HG03457 (cell line): ENCODE data around the gene STPG2.

Experiments
- ATAC-seq: cut with Tn5 transposase; IDR thresholded peaks from one replicate; pipeline ENCODE4 v1.9.1; 2021; ENCODE audit warnings: moderate number of reproducible peaks; ENCODE audit not compliant: unreplicated experiment

Gene STPG2

DNA sequence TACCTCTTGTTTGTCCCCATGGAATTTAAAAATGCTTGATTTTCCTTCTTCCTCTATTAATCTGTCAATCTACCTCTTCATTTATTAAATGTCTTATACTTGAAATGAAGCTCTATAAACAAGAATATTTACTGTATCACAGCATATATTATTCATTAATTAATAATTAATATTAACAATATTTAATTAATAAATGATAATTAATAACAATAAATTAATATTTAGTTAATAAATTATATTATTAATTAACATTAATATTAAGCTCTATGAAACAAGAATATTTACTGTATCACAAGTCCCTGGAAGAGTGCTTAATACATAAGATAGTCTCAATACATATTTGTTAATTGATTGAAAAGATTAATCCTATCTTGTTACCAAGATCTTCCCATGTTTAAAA, 306.6 kb downstream of the STPG2 start:
- ATAC-seq = no peak

DNA sequence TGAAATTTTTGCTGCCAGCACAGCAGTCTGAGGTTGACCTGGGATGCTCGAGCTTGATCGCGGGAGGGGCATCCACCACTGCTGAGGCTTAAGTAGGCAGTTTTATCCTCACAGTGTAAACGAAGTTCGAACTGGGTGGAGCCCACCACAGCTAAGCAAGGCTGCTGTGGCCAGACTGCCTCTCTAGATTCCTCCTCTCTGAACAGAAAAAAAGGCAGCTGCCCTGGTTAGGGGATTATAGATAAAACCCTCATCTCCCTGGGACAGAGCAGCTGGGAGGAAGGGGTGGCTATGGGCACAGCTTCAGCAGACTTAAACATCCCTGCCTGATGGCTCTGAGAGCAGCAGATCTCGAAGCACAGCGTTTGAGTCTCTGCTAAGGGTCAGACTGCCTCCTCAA, 314.6 kb downstream of the STPG2 start:
- no peak for ATAC-seq

DNA sequence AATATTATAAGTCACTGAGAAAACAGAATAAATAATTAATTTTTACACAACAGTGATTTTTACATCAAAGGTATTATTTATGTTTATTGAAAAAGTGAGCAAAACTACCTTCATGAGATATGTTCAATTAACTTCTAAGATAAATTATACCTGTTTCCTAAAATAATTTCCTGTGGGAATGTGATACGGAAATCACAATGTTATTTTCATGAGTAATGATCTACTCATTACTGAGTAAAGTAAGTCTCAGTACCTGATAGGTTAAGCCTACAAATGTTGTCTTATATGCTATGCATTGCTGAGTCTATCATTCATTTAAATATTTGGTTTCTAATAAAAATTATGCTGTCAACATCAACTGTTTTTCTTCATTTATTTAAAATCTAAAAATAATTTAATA, 324.0 kb downstream of the STPG2 start:
- no peak for ATAC-seq

DNA sequence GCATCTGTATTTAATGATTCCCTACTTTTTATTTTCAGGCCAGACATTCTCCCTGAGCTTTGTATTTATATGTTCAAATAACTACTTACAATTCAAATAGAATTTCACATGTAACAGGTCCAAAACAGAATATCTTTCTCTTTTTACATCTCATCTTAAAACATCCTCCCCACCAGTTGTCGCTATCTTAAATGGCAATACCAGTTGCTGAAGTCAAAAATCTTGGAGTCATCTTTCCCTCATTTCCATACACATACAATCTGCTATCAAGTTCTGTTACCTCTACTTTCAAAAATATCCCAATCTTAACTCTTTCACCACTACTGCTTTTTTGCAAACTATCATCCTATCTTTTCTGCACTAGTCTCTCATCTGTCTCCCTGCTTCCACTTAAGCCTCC, 330.5 kb downstream of the STPG2 start:
- no peak for ATAC-seq

DNA sequence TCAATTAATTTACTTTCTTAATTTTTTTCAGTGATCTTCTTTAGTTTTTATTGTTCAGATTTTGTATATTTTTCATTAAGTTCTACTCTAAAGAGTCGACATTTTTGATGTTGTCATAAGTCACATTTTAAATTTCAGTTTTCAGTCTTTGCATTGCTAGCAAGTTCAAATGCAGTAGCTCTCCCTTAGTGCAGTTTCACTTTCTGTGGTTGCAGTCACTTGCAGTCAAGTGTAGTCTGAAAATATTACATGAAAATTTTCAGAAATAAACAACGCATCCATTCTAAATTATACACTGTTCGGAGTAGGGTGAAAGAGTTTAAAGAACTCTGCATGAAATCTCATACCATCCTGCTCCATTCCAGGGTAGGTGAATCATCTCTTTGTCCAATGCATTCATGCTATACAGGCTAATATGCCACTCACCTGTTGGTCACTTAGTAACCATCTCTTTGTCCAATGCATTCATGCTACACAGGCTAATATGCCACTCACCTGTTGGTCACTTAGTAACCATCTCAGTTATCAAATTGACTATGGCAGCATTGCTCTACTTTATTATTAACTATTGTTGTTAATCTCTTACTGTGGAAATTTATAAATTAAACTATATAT, 356.9 kb downstream of the STPG2 start:
- ATAC-seq = no peak

DNA sequence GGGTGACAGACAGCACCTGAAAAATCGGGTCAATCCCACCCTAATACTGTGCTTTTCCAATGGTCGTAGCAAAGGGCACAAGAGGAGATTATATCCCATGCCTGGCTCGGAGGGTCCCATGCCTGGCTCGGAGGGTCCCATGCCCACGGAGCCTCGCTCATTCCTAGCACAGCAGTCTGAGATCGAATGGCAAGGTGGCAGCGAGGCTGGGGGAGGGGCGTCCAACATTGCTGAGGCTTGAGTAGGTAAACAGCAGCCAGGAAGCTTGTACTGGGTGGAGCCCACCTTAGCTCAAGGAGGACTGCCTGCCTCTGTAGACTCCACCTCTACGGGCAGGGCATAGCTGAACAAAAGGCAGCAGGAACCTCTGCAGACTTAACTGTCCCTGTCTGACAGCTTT, 365.1 kb downstream of the STPG2 start:
- no peak for ATAC-seq

DNA sequence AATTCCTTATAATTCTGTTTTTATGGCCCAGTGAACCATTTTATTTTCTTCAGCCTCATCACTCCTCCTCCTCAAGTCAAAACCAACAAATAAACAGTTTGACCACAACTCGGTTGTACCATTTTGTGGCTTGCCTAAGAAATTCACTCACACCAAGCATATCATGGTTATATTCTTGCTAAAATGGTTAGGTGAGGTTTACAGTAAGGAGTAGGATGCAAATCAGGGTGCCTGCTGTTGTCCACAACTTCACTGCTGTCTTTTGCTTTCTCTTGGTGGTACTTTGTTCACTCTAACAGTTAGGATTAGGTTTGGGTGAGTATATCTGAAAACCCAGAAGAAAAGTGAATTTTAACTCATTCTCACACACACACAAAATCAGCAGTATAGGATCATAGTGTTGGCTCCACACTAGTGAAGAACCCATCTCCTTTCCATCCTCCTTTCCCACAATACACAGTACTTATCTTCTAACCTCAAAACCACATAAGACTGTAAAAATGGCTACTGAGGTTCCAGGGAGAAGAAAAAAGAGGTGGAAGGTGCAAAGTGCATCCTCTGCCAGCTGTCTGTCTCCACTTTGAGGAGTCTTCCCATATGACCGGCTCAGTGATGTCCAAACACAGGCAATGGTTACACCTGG, 368.8 kb downstream of the STPG2 start:
- ATAC-seq = no peak

DNA sequence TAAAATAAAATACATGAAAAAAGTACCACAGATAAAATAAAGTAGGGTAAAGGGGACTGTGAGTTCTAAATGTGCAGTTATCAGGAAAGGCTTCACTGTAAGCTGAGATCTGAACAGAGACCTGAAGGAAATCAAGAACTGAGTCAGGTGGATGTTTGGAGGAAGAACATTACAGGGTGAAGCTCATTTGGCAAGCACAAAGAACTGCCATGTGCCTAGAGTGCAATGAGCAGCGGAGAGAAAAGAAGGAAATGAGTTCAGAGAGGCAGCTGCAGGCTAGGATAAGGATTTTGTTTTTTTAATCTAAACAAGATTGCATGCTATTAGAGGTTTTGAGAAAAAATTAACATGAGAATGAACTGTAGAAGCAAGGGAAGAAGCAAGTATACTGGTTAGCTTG, 373.1 kb downstream of the STPG2 start:
- ATAC-seq = no peak

DNA sequence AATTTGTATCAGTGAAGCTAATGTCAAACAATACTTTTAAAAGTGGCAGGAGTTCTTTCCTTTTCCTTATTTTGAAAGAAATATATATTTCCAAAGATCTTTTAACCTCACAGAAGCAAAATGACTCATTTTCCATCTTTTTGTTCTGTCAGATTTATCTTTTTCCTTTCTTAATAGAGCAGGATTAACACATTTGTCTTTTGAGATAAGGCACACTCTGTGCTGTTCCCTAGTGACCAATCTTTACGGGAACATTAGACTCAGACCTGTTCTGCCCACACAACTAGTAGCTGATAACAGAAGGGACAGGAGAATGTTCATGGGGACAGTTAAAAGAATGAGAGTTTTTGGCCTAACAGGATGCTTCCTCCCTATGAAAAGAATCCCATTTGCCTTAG, 381.2 kb downstream of the STPG2 start:
- ATAC-seq = no peak

DNA sequence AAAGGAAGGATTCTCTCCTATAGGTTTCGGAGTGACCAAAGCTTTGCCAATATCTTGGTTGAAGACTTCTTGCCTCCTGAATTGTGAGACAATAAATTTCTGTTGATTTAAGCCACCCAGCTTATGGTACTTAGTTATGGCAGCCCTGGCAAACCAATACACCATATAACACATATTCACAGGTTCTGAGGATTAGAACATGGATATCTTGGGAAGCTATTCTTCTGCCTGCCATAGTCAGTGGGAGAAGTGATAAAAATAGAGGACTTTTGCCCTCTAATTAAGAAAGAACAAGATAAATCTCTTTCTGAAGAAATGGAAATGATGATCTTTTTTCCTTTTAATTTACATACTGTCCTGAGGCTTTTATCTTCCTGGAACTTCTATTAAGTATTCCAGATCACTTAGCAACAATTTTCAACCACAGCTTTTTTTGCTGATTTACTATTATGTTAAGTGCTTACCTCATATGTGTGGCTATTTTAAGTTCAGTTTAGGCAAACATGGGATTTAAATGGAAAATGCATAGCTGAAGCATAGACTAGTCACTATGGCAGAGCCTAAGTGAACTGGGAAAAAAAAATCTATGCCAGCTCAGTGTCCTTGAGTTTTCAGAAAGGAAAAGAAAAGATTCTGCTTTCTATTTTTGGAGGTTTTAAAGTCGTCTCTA, 381.7 kb downstream of the STPG2 start:
- no peak for ATAC-seq

DNA sequence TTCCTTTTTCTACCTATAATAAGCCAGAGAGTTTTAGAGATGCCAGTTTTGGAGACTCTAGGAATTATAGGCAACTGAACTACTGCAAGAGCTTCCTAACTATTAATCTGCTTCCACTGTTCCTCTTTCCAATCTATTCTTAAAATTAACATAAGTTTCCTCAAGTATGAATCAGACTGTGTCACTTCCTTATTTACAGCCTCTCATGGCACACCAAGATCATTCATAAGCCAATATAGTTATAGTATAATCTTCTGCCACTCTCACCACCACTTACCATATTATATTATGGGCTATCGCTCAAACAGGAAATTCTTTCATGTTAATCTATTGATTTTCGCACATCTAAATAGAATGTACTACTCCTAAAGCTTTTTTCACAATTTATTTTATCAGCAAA, 383.5 kb downstream of the STPG2 start:
- no peak for ATAC-seq

DNA sequence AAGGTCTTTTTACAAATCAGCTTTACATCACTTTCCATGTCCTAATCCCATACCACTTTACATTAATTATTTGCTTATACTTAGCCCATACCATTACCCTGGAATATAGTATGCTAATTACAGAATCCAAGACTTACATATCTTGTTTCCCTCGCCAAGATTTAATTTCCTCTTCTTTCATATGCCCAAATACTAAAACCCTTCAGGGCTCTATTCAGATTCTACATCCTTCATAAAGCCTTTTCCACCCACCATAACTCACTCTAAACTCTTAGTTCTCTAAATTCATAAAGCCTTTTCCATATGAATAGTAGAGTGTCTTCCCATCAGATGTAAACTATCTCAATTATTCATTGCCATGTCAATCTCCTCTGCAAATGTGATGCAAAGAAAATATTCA, 390.7 kb downstream of the STPG2 start:
- no peak for ATAC-seq

DNA sequence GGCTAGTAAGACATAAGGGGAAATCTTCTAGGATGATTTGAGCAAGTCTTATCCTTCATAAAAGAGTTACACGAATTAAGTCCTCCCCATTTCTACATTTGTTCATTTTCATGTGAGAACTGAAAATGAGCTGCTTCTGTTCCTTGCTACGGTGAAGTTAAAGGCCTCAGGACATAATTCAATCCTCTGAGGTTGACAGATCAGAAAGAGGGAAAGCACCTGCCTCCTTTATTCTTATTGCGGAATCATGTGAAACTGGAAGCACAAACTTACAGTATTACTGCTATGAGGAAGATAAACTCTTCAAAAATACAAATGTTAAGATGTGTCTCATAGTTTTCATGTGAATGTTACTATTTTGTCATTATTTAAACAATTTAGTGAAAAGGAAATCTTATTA, 395.3 kb downstream of the STPG2 start:
- ATAC-seq = no peak

DNA sequence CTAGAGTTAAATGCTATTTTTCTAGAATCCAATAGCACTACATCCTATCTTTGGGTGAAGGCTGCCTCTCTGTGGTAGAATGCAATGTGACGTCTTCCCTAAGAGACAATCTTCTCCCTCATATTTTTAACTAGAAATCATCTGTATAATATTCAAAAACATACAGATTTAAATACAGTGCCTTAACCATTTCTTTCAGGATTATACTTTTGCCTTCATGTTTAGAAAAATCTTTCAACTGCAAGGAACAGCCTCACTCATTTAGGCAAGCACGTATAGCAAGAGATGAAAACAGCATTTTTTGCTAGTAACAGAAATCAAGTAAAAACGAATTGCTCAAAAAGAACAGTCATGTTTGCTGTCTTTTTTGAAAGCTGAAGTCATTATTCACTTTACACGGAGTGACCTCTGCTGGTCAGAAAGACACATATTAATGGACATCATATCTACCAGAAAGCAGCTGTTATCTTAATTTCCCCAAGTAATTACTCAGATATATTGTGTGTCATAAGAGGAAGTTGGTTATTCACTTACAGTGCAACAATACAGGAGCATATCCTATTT, 422.3 kb downstream of the STPG2 start:
- ATAC-seq = no peak

DNA sequence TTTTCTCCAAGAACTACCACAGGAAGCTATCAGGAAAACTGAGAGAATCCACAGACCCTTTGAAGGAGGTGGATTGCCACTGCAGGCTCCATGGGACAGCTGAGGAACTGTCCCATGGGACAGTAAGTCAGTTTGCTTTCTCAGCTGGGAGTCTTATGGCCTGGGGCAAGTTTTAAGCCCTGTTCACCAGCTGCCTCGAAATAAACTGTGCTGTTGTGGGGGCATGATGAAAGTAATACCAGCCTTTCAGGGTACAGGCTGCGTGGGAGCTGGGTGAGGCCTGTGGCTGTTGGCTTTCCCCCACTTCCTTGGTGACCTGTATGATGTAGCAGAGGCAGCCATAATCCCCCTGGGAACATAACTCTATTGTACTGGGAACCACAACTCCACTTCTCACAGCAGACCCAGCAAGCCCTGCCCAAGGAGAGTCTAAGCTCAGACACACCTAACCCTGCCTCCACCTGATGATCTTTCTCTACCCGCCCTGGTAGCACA, 452.1 kb downstream of the STPG2 start:
- no peak for ATAC-seq

DNA sequence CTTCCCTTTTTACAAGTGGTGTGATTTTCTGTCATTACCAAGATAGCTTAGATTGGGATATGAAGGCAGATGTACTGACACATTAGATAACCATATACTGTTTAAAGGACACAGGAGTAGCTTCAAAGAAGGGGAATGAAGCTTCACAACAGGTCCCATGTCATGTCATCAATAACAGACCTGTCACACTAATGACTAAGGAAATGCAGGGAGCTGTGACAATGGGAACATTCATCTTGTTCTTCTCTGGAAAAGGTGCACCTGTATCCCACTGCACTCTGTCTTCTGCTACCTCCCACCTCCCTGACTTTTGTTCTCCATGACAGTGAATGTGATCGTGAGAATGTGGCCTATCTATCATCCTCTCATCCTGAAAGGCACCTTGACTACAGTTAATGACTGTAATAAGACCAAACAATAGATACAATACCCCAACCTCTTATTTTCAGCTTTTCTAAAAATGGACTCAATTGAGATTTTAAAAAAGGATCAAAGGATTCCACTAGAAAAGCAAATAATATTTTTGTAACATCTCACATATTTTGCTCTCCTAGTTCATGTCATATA, 472.5 kb downstream of the STPG2 start:
- ATAC-seq = no peak

DNA sequence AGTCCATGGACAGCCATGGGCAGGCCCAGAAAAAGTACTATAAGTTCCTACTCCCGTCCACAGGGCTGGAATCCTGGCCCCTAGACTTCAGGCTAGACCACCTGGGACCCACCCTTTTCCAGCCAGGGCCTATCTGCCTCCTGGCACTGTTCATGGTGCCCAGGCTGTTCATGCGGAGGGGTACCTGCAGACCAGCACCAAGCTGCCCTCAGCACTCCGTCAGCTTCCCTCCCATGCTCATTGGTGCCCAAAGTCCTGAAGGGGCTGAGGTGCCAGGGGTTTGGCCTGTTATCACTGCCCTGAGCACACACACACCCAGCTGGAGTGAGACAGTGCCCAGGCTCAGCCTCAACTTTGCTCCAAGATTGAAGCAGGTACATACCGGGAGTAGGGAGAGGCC, 477.7 kb downstream of the STPG2 start:
- ATAC-seq = no peak

DNA sequence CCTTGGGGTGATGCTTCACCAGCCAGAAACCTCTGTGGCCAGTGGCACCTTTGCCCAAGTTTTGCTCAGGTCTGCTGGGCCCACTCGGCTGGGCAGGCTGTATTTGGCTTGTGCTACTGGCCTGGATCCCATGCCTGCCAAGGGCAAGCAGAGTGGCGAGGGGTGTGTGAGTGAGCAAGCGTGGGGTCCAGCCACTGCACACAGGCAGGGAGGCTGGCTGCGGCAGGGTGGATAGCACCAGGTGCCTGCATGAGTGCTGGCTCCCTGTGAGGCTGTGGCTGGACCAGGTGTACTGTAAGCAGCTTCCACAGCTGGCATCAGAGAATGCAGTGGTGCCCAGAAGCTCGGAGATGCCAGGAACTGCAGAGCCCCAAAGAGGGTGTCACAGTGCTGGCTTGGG, 478.5 kb downstream of the STPG2 start:
- ATAC-seq = no peak

DNA sequence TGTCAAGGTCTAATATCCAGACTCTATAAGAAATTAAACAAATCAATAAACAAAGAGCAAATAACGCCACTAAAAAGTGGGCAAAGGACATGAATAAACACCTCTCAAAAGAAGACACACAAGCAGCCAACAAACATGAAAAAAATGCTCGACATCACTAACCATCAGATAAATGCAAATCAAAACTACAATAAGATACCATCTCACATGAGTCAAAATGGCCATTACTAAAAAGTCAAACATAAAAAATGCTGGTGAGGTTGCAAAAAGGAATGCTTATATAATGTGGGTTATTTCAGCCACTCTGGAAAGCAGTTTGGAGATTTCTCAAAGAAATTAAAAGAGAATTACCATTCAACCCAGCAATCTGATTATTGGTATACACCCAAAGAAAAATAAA, 481.1 kb downstream of the STPG2 start:
- no peak for ATAC-seq

DNA sequence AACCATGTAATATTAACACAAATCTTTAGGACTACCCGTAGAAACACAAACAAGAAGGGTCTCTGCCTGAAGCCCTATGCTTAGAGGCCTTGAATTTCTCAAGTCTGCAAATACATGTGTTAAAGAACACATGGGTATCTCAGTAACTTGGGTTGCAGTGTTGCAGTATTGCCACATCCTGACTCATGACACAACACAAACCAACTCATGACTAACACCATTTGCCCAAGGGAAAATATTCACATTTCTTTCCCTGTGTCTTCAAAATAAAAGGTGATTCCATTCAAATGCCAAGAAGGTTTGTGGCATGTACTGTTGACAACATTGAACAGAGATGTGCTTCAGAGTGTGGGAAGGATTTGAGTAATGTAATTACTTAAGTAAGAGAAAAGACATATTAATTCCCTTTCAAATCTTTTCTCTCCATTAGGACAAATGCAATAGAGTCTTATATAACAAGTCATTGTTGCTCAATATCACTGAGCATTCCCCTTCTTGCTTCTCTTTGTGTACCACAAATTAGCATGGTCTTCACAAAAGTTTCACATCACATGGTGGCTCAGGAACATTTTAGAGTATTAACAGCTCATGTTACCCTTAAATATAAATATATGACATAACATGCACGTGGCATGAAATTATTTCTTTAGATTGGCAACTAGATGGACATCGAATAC, 487.1 kb downstream of the STPG2 start:
- ATAC-seq = no peak

DNA sequence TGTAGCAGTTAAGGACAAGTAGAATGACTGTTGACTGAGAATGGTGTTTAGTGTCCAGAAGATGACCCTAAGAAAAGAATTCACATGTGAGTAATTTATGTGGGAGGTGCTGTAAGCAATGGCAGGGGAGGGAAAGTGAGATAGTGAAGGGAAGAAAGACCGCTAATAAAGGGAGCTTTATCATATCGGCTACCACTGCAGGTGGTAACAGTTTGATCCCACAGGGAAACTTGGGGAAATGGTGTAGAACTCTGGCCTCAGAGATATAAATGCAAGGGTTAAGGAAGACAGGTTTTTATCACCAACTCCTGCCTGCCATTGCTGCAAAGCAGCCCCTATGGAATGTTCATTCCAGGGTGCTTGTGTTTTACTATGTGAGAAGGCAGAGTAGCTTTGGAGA, 489.6 kb downstream of the STPG2 start:
- no peak for ATAC-seq
